Psoas muscle (tissue), 8 donors: ENCODE measurements around the gene SLIT3. TPM values are rescaled to one million over a fixed set of nuclear protein-coding genes. Genes with fewer than 3 reads are reported as not detected.

Experiments
- ATAC-seq, 4 donors: fragments of 200-7000 bp; cut with Tn5 transposase; one replicate each; pipeline ENCODE4 v1.9.1; 2020; ENCODE audit warnings: moderate library complexity in 3 of 4, mild to moderate bottlenecking in 2 of 4
- DNase-seq, 2 donors: peaks; one replicate each; pipeline ENCODE4 v3.0.0-alpha.2; 2020
- H3K27ac ChIP-seq: fragments of 200-600 bp; one replicate; pipeline ENCODE4 v1.8.0; 2022
- H3K27me3 ChIP-seq, 3 donors: fragments of 200-600 bp in 1 of 3; one replicate each; pipeline versions ENCODE4 v1.6.1 to v1.8.0; 2013 to 2022; ENCODE audit warnings: low read length in 2 of 3, mild to moderate bottlenecking in 2 of 3, moderate library complexity in 1 of 3; ENCODE audit not compliant: insufficient read depth in 3 of 3
- H3K36me3 ChIP-seq, 2 donors: fragments of 200-600 bp in 1 of 2; one replicate each; pipeline versions ENCODE4 v1.6.1 to v1.8.0; 2013 to 2022; ENCODE audit warnings: low read depth in 1 of 2, mild to moderate bottlenecking in 1 of 2, moderate library complexity in 1 of 2; ENCODE audit not compliant: insufficient read depth in 1 of 2
- H3K4me1 ChIP-seq: fragments of 200-600 bp; one replicate; pipeline ENCODE4 v1.8.0; 2022
- H3K4me3 ChIP-seq: fragments of 200-600 bp; one replicate; pipeline ENCODE4 v1.8.0; 2022; ENCODE audit warnings: mild to moderate bottlenecking
- H3K9me3 ChIP-seq: fragments of 200-600 bp; one replicate; pipeline ENCODE4 v1.8.0; 2022
- CTCF ChIP-seq: fragments of 200-600 bp; IDR thresholded peaks from one replicate; pipeline ENCODE4 v1.8.0; 2022; ENCODE audit warnings: antibody characterized with exemption
- WGBS, 3 donors: extraction: QIAGEN DNeasy Blood & Tissue Kit; methylation state at CpG; one replicate each; pipeline versions ENCODE4 v1.1.6 to v1.1.7; 2013; 5-methylcytosine and 5-hydroxymethylcytosine counted together
- intact Hi-C, 2 donors: fragments of 100-400 bp; cut with DNase I; formaldehyde crosslinking; loops; one replicate each; pipeline versions ENCODE4 v1.11.0 to v1.14.2; 2022
- polyA plus RNA-seq, 3 donors: library from polyadenylated mRNA; stranded (reverse); fragments of 200-250 nt; gene quantifications; one replicate each; pipeline ENCODE4 v1.2.3, GENCODE V29; 2013
- total RNA-seq, 4 donors: library from RNA; stranded (reverse); fragmentation: NEBNext Ultra II Directional in 2 of 4; extraction: Animal tissue kit (Norgen Biotek cat#: 25700) in 2 of 4; gene quantifications; one replicate each; pipeline versions ENCODE4 v1.2.1 to v1.2.4, GENCODE V29; 2021 to 2023
- donor health status: healthy with polysubstance abuse.
- donor health status: DM: no; HTN: no; CAD: no; lungs with moderate emphysema.
- donor health status: Bipolar disorder and iron deficiency.
- donor health status: healthy.
- donor health status: DM: yes; HTN: yes; CAD: no.
- donor health status: DM: no; HTN: no; CAD: no.
- donor health status: DM: no; HTN: no; CAD: no.
- donor health status: DM: yes; HTN: yes; CAD: no.

Gene SLIT3
- total and polyA plus RNA-seq, 7 donors = 0.81 to 5.9 (median 2.1) TPM

- Histone ChIP-seq H3K4me1 (no peaks in the 10 kb centered on the region), H3K27me3 (no peaks in the 10 kb centered on the region), H3K4me3 (no peak overlapping the region), H3K27ac (no peak overlapping the region), H3K36me3 (no peaks in the 10 kb centered on the region), H3K9me3 (no peaks in the 10 kb centered on the region)
- intact Hi-C loops = no loop called here
- TF ChIP-seq CTCF = no peak
- DNase-seq (no peak), ATAC-seq (no peak)
- 50 to 67% (median 54%) methylated on average over 3 of the region's 3 CpGs for WGBS, 3 donors
Measured at GRCh38 chr5:168830833-168831232, 470.1 kb downstream of the SLIT3 start.

GRCh38 chr5:168829922-168830417 lies 471.0 kb downstream of the SLIT3 start:
- no peak overlapping the region for H3K27ac ChIP-seq
- 89 to 95% (median 94%) methylated on average over 4 of the region's 4 CpGs for WGBS, 3 donors
- no peak for TF ChIP-seq CTCF
- intact Hi-C loops = no loop called here
- ATAC-seq (no peak), DNase-seq (no peak)
- no peaks in the 10 kb centered on the region for H3K4me1 ChIP-seq
- H3K9me3 ChIP-seq = no peaks in the 10 kb centered on the region
- no peaks in the 10 kb centered on the region for H3K36me3 ChIP-seq
- H3K4me3 ChIP-seq = no peak overlapping the region
- no peaks in the 10 kb centered on the region for H3K27me3 ChIP-seq

- ATAC-seq = no peak
- Histone ChIP-seq H3K27me3 (no peaks in the 10 kb centered on the region), H3K4me3 (no peak overlapping the region), H3K36me3 (no peaks in the 10 kb centered on the region), H3K9me3 (no peaks in the 10 kb centered on the region), H3K4me1 (no peaks in the 10 kb centered on the region), H3K27ac (no peak overlapping the region)
- DNase-seq = no peak
- intact Hi-C loops = no loop called here
- TF ChIP-seq CTCF = no peak
- WGBS, 3 donors = 61 to 71% (median 71%) methylated on average over 5 of the region's 5 CpGs
Measured at GRCh38 chr5:168829044-168829443, 471.9 kb downstream of the SLIT3 start.

- H3K4me1 ChIP-seq = no peaks in the 10 kb centered on the region
- DNase-seq (no peak), ATAC-seq (no peak)
- intact Hi-C loops = no loop called here
- no peak for TF ChIP-seq CTCF
- no peak overlapping the region for H3K4me3 ChIP-seq
- H3K9me3 ChIP-seq = no peaks in the 10 kb centered on the region
- H3K27me3 ChIP-seq = no peaks in the 10 kb centered on the region
- no peaks in the 10 kb centered on the region for H3K36me3 ChIP-seq
- H3K27ac ChIP-seq = no peak overlapping the region
- WGBS, 3 donors = 81 to 85% (median 82%) methylated on average over 3 of the region's 3 CpGs
Measured at GRCh38 chr5:168827636-168828035, 473.3 kb downstream of the SLIT3 start.

- ATAC-seq (no peak), DNase-seq (no peak)
- Histone ChIP-seq H3K27ac (no peak overlapping the region), H3K4me1 (no peaks in the 10 kb centered on the region), H3K9me3 (no peaks in the 10 kb centered on the region), H3K36me3 (no peaks in the 10 kb centered on the region), H3K4me3 (no peak overlapping the region), H3K27me3 (no peaks in the 10 kb centered on the region)
- intact Hi-C loops = no loop called here
- no peak for TF ChIP-seq CTCF
- 65 to 77% (median 69%) methylated on average over 7 of the region's 7 CpGs for WGBS, 3 donors
Measured at GRCh38 chr5:168826246-168826725, 474.7 kb downstream of the SLIT3 start.
